Endometrial microvascular endothelial cells (primary cell): ENCODE data around the gene COPB1. TPM values are rescaled to one million over a fixed set of nuclear protein-coding genes. Genes with fewer than 3 reads are reported as not detected.

Experiments used
- in situ Hi-C: cut with HindIII; loops from 2 replicates; pipeline ENCODE4 v1.10.0; 2017; ENCODE audit warnings: low sequenced_read_pairs, low pct_unique_long_range_greater_than_20kb; ENCODE audit errors: inconsistent ontology term
- total RNA-seq: library from RNA; depleted of rRNA; stranded (reverse); fragments of >200 nt; gene quantifications from one replicate; pipeline ENCODE4 v1.2.3, GENCODE V29; 2015; ENCODE audit errors: inconsistent ontology term

Gene COPB1
- total RNA-seq, 1 donor from 2014 or later = 206 TPM

DNA sequence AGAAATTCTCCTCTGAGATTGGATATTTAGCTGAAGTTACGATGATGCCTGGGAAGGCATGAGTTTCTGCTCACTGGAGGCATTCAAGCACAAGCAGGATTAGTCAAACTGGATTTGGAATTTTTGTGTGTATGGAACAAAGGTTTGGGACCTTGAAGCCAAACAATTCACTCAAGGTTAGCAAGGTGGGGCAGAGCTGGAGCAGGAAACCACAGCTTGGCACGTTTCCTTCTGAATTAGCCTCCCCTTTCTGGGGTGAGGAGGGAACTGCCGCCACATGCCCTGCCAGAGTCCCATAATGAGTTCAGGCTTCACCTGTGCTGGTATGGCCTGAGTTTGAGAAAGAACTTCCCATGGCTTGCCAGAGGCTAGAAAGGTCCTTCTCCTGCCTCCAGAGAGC, 89.7 kb downstream of the COPB1 start:
- in situ Hi-C loops = no loop called here

- in situ Hi-C loops = no loop called here
Measured at GRCh38 chr11:14408612-14409011, 91.0 kb downstream of the COPB1 start.

Other genes starting within 250 kb of the COPB1 start
- gene RRAS2, start 140.6 kb downstream of the COPB1 start, total RNA-seq = 92.5 TPM
- gene PSMA1, start 20.6 kb upstream of the COPB1 start, total RNA-seq = 254 TPM
- gene PDE3B, start 144.0 kb upstream of the COPB1 start, total RNA-seq = 1.7 TPM